Fibroblast of lung (primary cell): ENCODE data around the gene TMEM150A. TPM values are rescaled to one million over a fixed set of nuclear protein-coding genes. Genes with fewer than 3 reads are reported as not detected.

ENCODE experiments used
- DNase-seq, 2 donors: peaks; one replicate each; pipeline versions ENCODE4 v3.0.0 to v3.0.0-alpha.2; 2010; ENCODE audit warnings: low read depth in 2 of 2
- H2AFZ ChIP-seq: 2 replicates; pipeline ENCODE4 v1.5.1; 2012; ENCODE audit warnings: low read length, control low read depth, inconsistent platforms
- H3K27ac ChIP-seq: 2 replicates; pipeline ENCODE4 v1.5.1; 2011; ENCODE audit warnings: low read length, control low read depth; ENCODE audit not compliant: insufficient read depth
- H3K27me3 ChIP-seq: 2 replicates; pipeline ENCODE4 v1.5.1; 2011; ENCODE audit warnings: mild to moderate bottlenecking, low read length; ENCODE audit not compliant: control insufficient read depth, insufficient read depth
- H3K36me3 ChIP-seq: 2 replicates; pipeline ENCODE4 v1.5.1; 2011; ENCODE audit warnings: low read length; ENCODE audit not compliant: control insufficient read depth, insufficient read depth
- H3K4me1 ChIP-seq: 2 replicates; pipeline ENCODE4 v1.5.1; 2011; ENCODE audit warnings: low read length; ENCODE audit not compliant: control insufficient read depth, insufficient read depth; ENCODE audit errors: extremely low read depth
- H3K4me2 ChIP-seq: 2 replicates; pipeline ENCODE4 v1.5.1; 2011; ENCODE audit warnings: low read length, control low read depth; ENCODE audit not compliant: insufficient read depth; ENCODE audit errors: extremely low read depth
- H3K4me3 ChIP-seq, 4 experiments: fragments of 200-600 bp in 1 of 4; sonication (generic) in 1 of 4; replicated peaks in 1 of 4; 2 replicates each; pipeline ENCODE4 v1.5.1; 2011 to 2016; ENCODE audit warnings: low read length in 4 of 4, low read depth in 3 of 4, mild to moderate bottlenecking in 3 of 4, control low read depth in 2 of 4, inconsistent platforms in 1 of 4, mixed read lengths in 1 of 4; ENCODE audit not compliant: insufficient read depth in 1 of 4; ENCODE audit errors: control extremely low read depth in 1 of 4
- H3K79me2 ChIP-seq: 2 replicates; pipeline ENCODE4 v1.5.1; 2012; ENCODE audit warnings: mild to moderate bottlenecking, low read length, inconsistent platforms; ENCODE audit not compliant: control insufficient read depth, insufficient read depth
- H3K9ac ChIP-seq: 2 replicates; pipeline ENCODE4 v1.5.1; 2011; ENCODE audit warnings: mild to moderate bottlenecking, low read length, control low read depth; ENCODE audit not compliant: insufficient read depth
- H3K9me3 ChIP-seq: 2 replicates; pipeline ENCODE4 v1.5.1; 2012; ENCODE audit warnings: low read depth, low read length; ENCODE audit not compliant: control insufficient read depth, insufficient read depth
- H4K20me1 ChIP-seq: 2 replicates; pipeline ENCODE4 v1.5.1; 2011; ENCODE audit warnings: low read length; ENCODE audit not compliant: control insufficient read depth, insufficient read depth; ENCODE audit errors: extremely low read depth
- CTCF ChIP-seq, 2 donors: IDR thresholded peaks in 1 of 2; conservative IDR thresholded peaks in 1 of 2; 1 replicate in 1 of 2; 2 replicates in 1 of 2; pipeline ENCODE4 v1.5.1; 2011 to 2012; ENCODE audit warnings: low read length in 2 of 2, control low read depth in 1 of 2, inconsistent platforms in 1 of 2, low read depth in 1 of 2, mild to moderate bottlenecking in 1 of 2
- EZH2 ChIP-seq: IDR thresholded peaks from 2 replicates; pipeline ENCODE4 v1.5.1; 2012; ENCODE audit warnings: low read length, control low read depth, mild to moderate bottlenecking; ENCODE audit errors: missing control alignments
- polyA plus RNA-seq, 2 donors: library from polyadenylated mRNA; depleted of rRNA in 1 of 2; stranded (reverse) in 1 of 2; unstranded in 1 of 2; fragments of >200 nt; gene quantifications; 2 replicates each; pipeline ENCODE4 v1.2.1, GENCODE V29; 2011 to 2012; ENCODE audit warnings: missing spikeins in 1 of 2
- total RNA-seq: library from RNA; depleted of rRNA; stranded (reverse); fragments of >200 nt; gene quantifications from 2 replicates; pipeline ENCODE4 v1.2.1, GENCODE V29; 2014

Gene TMEM150A
- total and polyA plus RNA-seq, 2 donors (not counting 1 experiment from before 2014, with no cell fraction given), result 13.2 to 15.5 TPM

GRCh38 chr2:85642725-85643124, 40.2 kb upstream of the TMEM150A start:
- Histone ChIP-seq H3K36me3 (peaks cover 26% of the 10 kb centered on the region), H3K4me3 (no peak overlapping the region), H3K27me3 (no peaks in the 10 kb centered on the region), H3K4me1 (no peaks in the 10 kb centered on the region), H2AFZ (no peak overlapping the region), H3K27ac (no peak overlapping the region), H4K20me1 (no peaks in the 10 kb centered on the region), H3K9me3 (no peaks in the 10 kb centered on the region), H3K79me2 (no peaks in the 10 kb centered on the region), H3K9ac (no peak overlapping the region), H3K4me2 (no peak overlapping the region)
- no peak for DNase-seq
- TF ChIP-seq CTCF (conservative IDR thresholded peaks at IDR 0.05 in 1 of 2, IDR thresholded peaks at IDR 0.05 in 1 of 2; ENCODE audit: low read depth in 1 of 2, low read length in 2 of 2) (no peak), EZH2 (no peak)

GRCh38 chr2:85635636-85636035, 33.1 kb upstream of the TMEM150A start:
- no peak overlapping the region for H3K4me3 ChIP-seq
- H4K20me1 ChIP-seq, result no peaks in the 10 kb centered on the region
- no peak overlapping the region for H3K9ac ChIP-seq
- H3K4me2 ChIP-seq, result no peak overlapping the region
- DNase-seq, result no peak
- no peak overlapping the region for H3K27ac ChIP-seq
- no peak for TF ChIP-seq CTCF (conservative IDR thresholded peaks at IDR 0.05 in 1 of 2, IDR thresholded peaks at IDR 0.05 in 1 of 2; ENCODE audit: low read depth in 1 of 2, low read length in 2 of 2)
- H3K36me3 ChIP-seq, result peaks cover 19% of the 10 kb centered on the region
- peaks cover 3% of the 10 kb centered on the region for H3K79me2 ChIP-seq
- no peaks in the 10 kb centered on the region for H3K4me1 ChIP-seq
- no peak overlapping the region for H2AFZ ChIP-seq
- no peaks in the 10 kb centered on the region for H3K9me3 ChIP-seq
- no peaks in the 10 kb centered on the region for H3K27me3 ChIP-seq

- no peak overlapping the region for H3K4me3 ChIP-seq
- no peaks in the 10 kb centered on the region for H4K20me1 ChIP-seq
- H2AFZ ChIP-seq, result no peak overlapping the region
- H3K79me2 ChIP-seq, result peaks cover 3% of the 10 kb centered on the region
- H3K27me3 ChIP-seq, result no peaks in the 10 kb centered on the region
- no peak overlapping the region for H3K27ac ChIP-seq
- TF ChIP-seq CTCF (conservative IDR thresholded peaks at IDR 0.05 in 1 of 2, IDR thresholded peaks at IDR 0.05 in 1 of 2; ENCODE audit: low read depth in 1 of 2, low read length in 2 of 2) (no peak), EZH2 (no peak)
- no peaks in the 10 kb centered on the region for H3K4me1 ChIP-seq
- DNase-seq, result no peak
- H3K9me3 ChIP-seq, result no peaks in the 10 kb centered on the region
- H3K4me2 ChIP-seq, result no peak overlapping the region
- H3K9ac ChIP-seq, result no peak overlapping the region
- H3K36me3 ChIP-seq, result peaks cover 20% of the 10 kb centered on the region
Measured at GRCh38 chr2:85635011-85635410, 32.5 kb upstream of the TMEM150A start.
